K562 (cell line): ENCODE data around the gene C3. TPM values are rescaled to one million over a fixed set of nuclear protein-coding genes. Genes with fewer than 3 reads are reported as not detected.

Experiments
- BRCA1 ChIP-seq, 2 experiments: fragments of 450-650 bp in 1 of 2; sonication (generic) in 1 of 2; formaldehyde crosslinking in 1 of 2; IDR thresholded peaks; 2 replicates each; pipeline versions ENCODE4 v1.5.0 to v1.6.1; 2017 to 2020; ENCODE audit warnings: mild to moderate bottlenecking in 1 of 2, missing genetic modification reagents in 1 of 2
- BRD9 ChIP-seq: fragments of 450-650 bp; IDR thresholded peaks from 2 replicates; pipeline ENCODE4 v1.6.1; 2018; ENCODE audit warnings: low read depth; ENCODE audit not compliant: partially characterized antibody
- BRF1 ChIP-seq: IDR thresholded peaks from 3 replicates; pipeline ENCODE4 v1.6.1; 2011; ENCODE audit warnings: borderline replicate concordance, mild to moderate bottlenecking; ENCODE audit not compliant: insufficient read length; ENCODE audit errors: extremely low read depth
- C11orf30 ChIP-seq: fragments of 450-650 bp; IDR thresholded peaks from 2 replicates; pipeline ENCODE4 v1.6.1; 2016; ENCODE audit warnings: low read depth, mild to moderate bottlenecking
- CSDE1 ChIP-seq, 2 experiments: fragments of 450-650 bp; IDR thresholded peaks; 2 replicates each; pipeline ENCODE4 v1.6.1; 2016; ENCODE audit warnings: mild to moderate bottlenecking in 1 of 2
- DDX20 ChIP-seq: fragments of 450-650 bp; IDR thresholded peaks from 2 replicates; pipeline ENCODE4 v1.6.1; 2016; ENCODE audit warnings: missing genetic modification characterization, low read depth, mild to moderate bottlenecking, missing compliant biosample characterization, moderate library complexity
- EGR1 ChIP-seq: fragments of 450-650 bp; conservative IDR thresholded peaks from 2 replicates; pipeline ENCODE4 v1.6.1; 2017; ENCODE audit warnings: mild to moderate bottlenecking
- FOSL1 ChIP-seq: fragments of 200-800 bp; sonication (Bioruptor generic); conservative IDR thresholded peaks from 2 replicates; pipeline ENCODE4 v1.6.1; 2016; ENCODE audit warnings: missing genetic modification characterization, missing compliant biosample characterization
- HDAC6 ChIP-seq: IDR thresholded peaks from 2 replicates; pipeline ENCODE4 v1.6.1; 2012; ENCODE audit warnings: low read depth, mild to moderate bottlenecking, control low read depth, inconsistent platforms, low read length, moderate library complexity
- HMGN3 ChIP-seq: IDR thresholded peaks from 2 replicates; pipeline ENCODE4 v1.6.1; 2011; ENCODE audit warnings: borderline replicate concordance, low read depth, mild to moderate bottlenecking, mixed read lengths, low read length; ENCODE audit not compliant: insufficient read length; ENCODE audit errors: extremely low read depth
- ILK ChIP-seq: fragments of 450-650 bp; IDR thresholded peaks from 2 replicates; pipeline ENCODE4 v1.6.1; 2016; ENCODE audit warnings: missing genetic modification characterization, low read depth, mild to moderate bottlenecking, missing compliant biosample characterization, moderate library complexity, borderline replicate concordance
- KLF6 ChIP-seq: fragments of 250-450 bp; sonication (Bioruptor Pico); IDR thresholded peaks from 2 replicates; pipeline ENCODE4 v1.4.0; 2020; ENCODE audit warnings: mild to moderate bottlenecking, moderate library complexity, borderline replicate concordance
- NFIC ChIP-seq: fragments of 450-650 bp; IDR thresholded peaks from 2 replicates; pipeline ENCODE4 v1.6.1; 2017; ENCODE audit warnings: mild to moderate bottlenecking, inconsistent platforms
- NR2C1 ChIP-seq, 2 experiments: fragments of 450-650 bp; IDR thresholded peaks; 2 replicates each; pipeline ENCODE4 v1.6.1; 2017; ENCODE audit warnings: mild to moderate bottlenecking in 2 of 2, antibody characterized with exemption in 1 of 2, inconsistent platforms in 1 of 2, missing compliant biosample characterization in 1 of 2, missing genetic modification characterization in 1 of 2
- NUFIP1 ChIP-seq: fragments of 450-650 bp; IDR thresholded peaks from 2 replicates; pipeline ENCODE4 v1.6.1; 2018; ENCODE audit not compliant: partially characterized antibody
- RBBP5 ChIP-seq: fragments of 200-600 bp; sonication (generic); IDR thresholded peaks from 2 replicates; pipeline ENCODE4 v1.6.1; 2012; ENCODE audit warnings: borderline replicate concordance, mild to moderate bottlenecking, low read length, control low read depth, inconsistent platforms; ENCODE audit not compliant: insufficient read depth, poor library complexity, severe bottlenecking
- SMAD2 ChIP-seq: fragments of 150-350 bp; IDR thresholded peaks from 2 replicates; pipeline ENCODE4 v1.6.1; 2014; ENCODE audit warnings: low read depth, mild to moderate bottlenecking, low read length
- SMARCA4 ChIP-seq: fragments of 450-650 bp; IDR thresholded peaks from 2 replicates; pipeline ENCODE4 v1.6.1; 2016
- SNRNP70 ChIP-seq: fragments of 200-400 bp; formaldehyde crosslinking; optimal IDR thresholded peaks from 2 replicates; pipeline ENCODE3; 2017; ENCODE audit warnings: low read depth, low read length
- SRSF1 ChIP-seq: fragments of 200-400 bp; formaldehyde crosslinking; IDR thresholded peaks from 2 replicates; pipeline ENCODE4 v1.6.1; 2017; ENCODE audit warnings: mild to moderate bottlenecking, low read depth, low read length, moderate library complexity
- TCF3 ChIP-seq: sonication (generic); formaldehyde crosslinking; IDR thresholded peaks from 2 replicates; pipeline ENCODE4 v1.4.0; 2020; ENCODE audit warnings: mild to moderate bottlenecking, missing genetic modification reagents
- ZFP30 ChIP-seq: fragments of 250-450 bp; sonication (Bioruptor Pico); IDR thresholded peaks from 2 replicates; pipeline ENCODE4 v1.8.0; 2022; ENCODE audit warnings: moderate library complexity, mild to moderate bottlenecking, inconsistent platforms, borderline replicate concordance
- ZKSCAN8 ChIP-seq: fragments of 200-800 bp; sonication (Bioruptor generic); IDR thresholded peaks from 2 replicates; pipeline ENCODE4 v1.6.1; 2016; ENCODE audit warnings: missing genetic modification characterization, missing compliant biosample characterization
- ZNF143 ChIP-seq: sonication (generic); formaldehyde crosslinking; IDR thresholded peaks from 2 replicates; pipeline ENCODE4 v1.9.0; 2022; ENCODE audit warnings: mild to moderate bottlenecking, missing genetic modification reagents
- ZNF589 ChIP-seq: fragments of 200-800 bp; sonication (Bioruptor generic); IDR thresholded peaks from 2 replicates; pipeline ENCODE4 v1.6.1; 2016; ENCODE audit warnings: low read depth, missing genetic modification characterization, missing compliant biosample characterization
- ZNF75A ChIP-seq: fragments of 450-650 bp; formaldehyde crosslinking; IDR thresholded peaks from 2 replicates; pipeline ENCODE4 v1.4.0; 2020; ENCODE audit warnings: mild to moderate bottlenecking
- polyA plus RNA-seq, 8 experiments: library from polyadenylated mRNA; depleted of rRNA in 4 of 8; stranded (reverse) in 5 of 8; unstranded in 3 of 8; fragments of >200 nt; fragmentation: Nextera tagmentation in 2 of 8; fragmentation: Illumina TruSeq in 1 of 8; extraction: Ambion mirVana in 2 of 8; extraction: Trizol in 1 of 8; gene quantifications; 2 replicates each; pipeline versions ENCODE4 v1.2.1 to v1.2.3, GENCODE V29; 2011 to 2014; ENCODE audit warnings: inconsistent platforms in 1 of 8, missing spikeins in 1 of 8
- total RNA-seq, 7 experiments: library from RNA; depleted of rRNA in 6 of 7; stranded (reverse); fragments of >200 nt in 6 of 7; fragmentation: Illumina TruSeq in 2 of 7; extraction: Trizol in 2 of 7; gene quantifications; 2 replicates each; pipeline versions ENCODE4 v1.2.1 to v1.2.3, GENCODE V29; 2011 to 2021; ENCODE audit warnings: low replicate concordance in 1 of 7
- TF ChIP-seq, protein P1 (sequence below): fragments of 450-650 bp; IDR thresholded peaks from 2 replicates; pipeline ENCODE4 v1.6.1; 2016; ENCODE audit warnings: borderline replicate concordance
- TF ChIP-seq, protein P2 (sequence below): IDR thresholded peaks from 2 replicates; pipeline ENCODE4 v1.6.1; 2016; ENCODE audit warnings: missing genetic modification characterization, missing compliant biosample characterization

Gene C3
- total and polyA plus RNA-seq, 9 of the 15 experiments (the other 6 are each of a cell fraction or from before 2014, with no cell fraction given): 0.59 to 10.6 (median 2.2) TPM

DNA sequence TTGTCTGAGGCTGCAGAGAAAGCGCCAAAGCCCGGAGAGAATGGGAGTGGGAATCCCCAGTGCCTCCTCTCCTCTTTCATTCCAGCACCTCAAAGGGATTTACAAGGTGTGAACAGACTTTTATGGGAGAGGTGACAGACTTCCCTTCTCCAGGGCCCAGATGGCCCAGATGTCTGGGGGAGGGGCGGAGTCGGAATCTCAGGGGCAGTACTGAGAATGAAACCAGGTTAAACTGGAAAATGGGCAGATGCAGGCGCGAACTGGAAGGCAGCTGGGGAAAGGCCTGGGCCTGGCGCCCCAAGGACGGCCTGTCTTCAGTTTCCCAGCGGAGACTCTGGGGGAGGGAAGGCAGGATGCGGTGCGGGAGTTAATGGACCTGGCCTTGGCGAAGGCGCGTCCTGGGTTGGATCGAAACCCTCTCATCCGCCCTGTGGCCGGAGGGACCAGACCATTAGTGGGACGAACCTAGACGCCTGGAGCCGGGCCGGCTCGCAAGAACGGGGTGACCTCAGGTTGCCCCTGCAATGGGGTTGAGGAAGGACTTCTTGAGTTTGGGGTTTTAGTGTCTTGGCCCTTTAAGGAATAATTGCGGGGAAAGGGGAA lies 18.4 kb upstream of the C3 start (continued):
- TF ChIP-seq SNRNP70 (no peak), HMGN3 (peak; percentile 9), ZNF589 (no peak), KLF6 (no peak), NR2C1 (IDR thresholded peaks at IDR 0.05) (no peak), NR2C1 (tag; IDR thresholded peaks at IDR 0.05) (no peak), ZNF75A (CRISPR knock-in tag) (no peak), RBBP5 (no peak), NUFIP1 (no peak), BRD9 (no peak), ZFP30 (no peak), ZKSCAN8 (no peak), C11orf30 (no peak), HDAC6 (no peak), BRF1 (no peak), SMARCA4 (no peak), SRSF1 (no peak), SMAD2 (no peak), TCF3 (CRISPR knock-in tag) (no peak), ZNF143 (CRISPR knock-in tag) (no peak), FOSL1 (tag) (no peak), DDX20 (tag) (no peak), ILK (tag) (no peak), EGR1 (no peak), BRCA1 (IDR thresholded peaks at IDR 0.05) (no peak), BRCA1 (CRISPR knock-in tag; IDR thresholded peaks at IDR 0.05) (no peak), CSDE1 (IDR thresholded peaks at IDR 0.05) (no peak), NFIC (no peak)
- TF ChIP-seq, protein P1, sequence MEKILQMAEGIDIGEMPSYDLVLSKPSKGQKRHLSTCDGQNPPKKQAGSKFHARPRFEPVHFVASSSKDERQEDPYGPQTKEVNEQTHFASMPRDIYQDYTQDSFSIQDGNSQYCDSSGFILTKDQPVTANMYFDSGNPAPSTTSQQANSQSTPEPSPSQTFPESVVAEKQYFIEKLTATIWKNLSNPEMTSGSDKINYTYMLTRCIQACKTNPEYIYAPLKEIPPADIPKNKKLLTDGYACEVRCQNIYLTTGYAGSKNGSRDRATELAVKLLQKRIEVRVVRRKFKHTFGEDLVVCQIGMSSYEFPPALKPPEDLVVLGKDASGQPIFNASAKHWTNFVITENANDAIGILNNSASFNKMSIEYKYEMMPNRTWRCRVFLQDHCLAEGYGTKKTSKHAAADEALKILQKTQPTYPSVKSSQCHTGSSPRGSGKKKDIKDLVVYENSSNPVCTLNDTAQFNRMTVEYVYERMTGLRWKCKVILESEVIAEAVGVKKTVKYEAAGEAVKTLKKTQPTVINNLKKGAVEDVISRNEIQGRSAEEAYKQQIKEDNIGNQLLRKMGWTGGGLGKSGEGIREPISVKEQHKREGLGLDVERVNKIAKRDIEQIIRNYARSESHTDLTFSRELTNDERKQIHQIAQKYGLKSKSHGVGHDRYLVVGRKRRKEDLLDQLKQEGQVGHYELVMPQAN: no peak
- TF ChIP-seq, protein P2, sequence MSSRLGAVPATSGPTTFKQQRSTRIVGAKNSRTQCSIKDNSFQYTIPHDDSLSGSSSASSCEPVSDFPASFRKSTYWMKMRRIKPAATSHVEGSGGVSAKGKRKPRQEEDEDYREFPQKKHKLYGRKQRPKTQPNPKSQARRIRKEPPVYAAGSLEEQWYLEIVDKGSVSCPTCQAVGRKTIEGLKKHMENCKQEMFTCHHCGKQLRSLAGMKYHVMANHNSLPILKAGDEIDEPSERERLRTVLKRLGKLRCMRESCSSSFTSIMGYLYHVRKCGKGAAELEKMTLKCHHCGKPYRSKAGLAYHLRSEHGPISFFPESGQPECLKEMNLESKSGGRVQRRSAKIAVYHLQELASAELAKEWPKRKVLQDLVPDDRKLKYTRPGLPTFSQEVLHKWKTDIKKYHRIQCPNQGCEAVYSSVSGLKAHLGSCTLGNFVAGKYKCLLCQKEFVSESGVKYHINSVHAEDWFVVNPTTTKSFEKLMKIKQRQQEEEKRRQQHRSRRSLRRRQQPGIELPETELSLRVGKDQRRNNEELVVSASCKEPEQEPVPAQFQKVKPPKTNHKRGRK (tag): peak; percentile 82
